ENCODE measurements around the gene SLC25A18.

SLC25A18 gene

DNA sequence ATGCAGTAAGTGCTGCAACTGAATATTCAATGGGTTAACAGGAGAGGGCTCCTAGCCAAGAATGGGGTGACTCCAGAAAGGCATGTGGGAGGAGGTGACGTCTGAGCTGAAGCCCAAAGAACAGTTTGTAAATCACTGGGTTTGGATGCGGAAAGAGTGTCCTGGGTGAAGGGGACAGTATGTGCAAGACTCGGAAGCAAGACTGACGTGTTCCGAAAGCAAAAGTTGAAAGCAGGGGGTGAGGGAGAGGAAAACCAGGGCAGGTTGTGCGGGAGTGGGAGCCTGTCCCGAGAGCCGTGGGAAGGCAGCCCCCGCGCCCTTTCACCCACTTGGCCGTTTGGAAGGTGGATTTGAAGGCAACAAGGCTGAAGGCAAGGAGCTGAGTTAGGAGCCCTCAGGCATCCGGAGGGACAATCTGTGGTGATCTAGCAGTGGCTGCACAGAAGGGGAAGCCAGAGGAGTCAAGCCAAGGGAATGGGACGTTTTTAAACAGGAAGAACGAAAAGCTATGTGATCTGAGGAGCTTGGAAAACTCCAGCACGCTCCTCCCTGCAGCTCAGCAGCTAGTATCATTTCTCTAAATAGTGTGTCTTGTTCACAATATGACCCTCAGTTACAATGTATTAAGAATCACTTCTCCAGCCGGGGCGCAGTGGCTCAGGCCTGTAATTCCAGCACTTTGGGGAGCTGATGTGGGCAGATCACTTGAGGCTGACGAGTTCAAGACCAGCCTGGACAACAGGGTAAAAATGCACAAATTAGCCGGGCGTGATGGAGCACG is 7.7 kb downstream of the SLC25A18 start:
- DNase-seq = no peak

DNA sequence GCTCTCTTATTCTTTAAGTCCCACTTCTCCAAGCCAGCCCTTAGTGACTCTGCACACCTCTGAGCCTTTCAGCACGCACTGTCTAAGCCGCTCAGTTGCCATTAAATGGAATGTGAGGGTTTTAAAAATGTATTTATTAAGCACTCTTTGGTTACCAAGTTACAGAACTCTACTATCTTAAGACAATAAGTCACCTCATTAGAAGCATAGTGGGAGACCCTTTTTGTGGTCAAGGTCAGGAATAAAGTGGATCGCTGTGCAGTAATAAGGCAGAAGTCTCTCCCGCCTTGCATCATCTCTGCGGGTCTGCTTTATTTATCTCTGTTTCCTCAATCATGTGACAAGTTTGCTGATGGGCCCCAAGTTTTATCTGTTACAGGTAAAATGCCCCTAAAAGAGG is 11.9 kb downstream of the SLC25A18 start:
- DNase-seq = no peak

- DNase-seq = no peak
Measured at GRCh38 chr22:17575681-17576080, 12.4 kb downstream of the SLC25A18 start.

DNA sequence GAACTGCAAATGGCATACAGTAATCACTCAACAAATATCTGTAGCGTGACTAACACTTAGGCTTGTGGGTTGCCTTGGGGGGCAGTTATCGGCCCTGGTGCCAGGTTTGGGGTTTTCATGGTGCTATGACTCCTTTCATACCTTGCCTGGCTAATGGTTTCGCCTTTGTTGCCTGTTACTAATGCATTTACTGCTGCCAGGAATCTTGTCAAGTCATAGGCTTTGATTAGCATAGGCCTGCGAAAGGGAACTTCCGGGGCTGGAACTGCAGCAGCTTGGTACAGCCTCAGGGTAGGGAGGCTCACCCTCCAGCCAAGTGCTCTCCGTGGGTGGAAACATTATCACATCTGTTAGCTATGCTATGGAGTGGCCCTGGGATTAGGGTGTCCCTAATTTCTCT is 13.2 kb downstream of the SLC25A18 start:
- no peak for DNase-seq

- DNase-seq = no peak
Measured at GRCh38 chr22:17578136-17578754, 14.9 kb downstream of the SLC25A18 start.

- DNase-seq = no peak
Measured at GRCh38 chr22:17579535-17579981, 16.3 kb downstream of the SLC25A18 start.

DNA sequence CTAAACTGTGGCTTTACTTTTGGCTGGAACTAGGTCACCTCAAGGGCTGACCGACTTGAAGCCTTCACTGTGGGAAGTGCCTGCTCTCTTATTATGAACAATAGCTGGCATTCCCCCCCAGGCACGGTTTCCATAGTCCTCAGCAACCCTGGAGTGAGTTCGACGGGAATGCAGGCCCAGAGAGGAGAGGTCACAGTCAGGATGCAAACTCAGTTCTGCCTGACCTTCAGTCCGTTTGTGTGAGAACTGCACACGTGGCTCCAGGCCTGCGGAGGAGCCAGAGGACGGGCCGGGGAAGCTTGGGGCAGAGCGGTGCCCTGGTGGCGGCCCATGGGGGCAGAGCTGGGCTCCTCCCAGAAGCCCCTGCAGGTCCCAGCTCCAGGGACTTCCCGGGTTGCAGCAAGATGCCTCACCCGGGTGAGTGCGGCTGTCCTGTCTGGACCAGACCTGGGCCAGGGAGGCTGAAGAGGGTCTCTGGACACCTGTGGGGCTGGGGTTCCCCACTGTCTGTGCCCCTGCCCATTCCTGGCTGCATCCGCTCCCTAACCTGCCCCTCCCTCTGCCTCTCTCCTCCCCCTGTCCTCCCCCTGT is 17.2 kb downstream of the SLC25A18 start:
- DNase-seq = no peak

DNA sequence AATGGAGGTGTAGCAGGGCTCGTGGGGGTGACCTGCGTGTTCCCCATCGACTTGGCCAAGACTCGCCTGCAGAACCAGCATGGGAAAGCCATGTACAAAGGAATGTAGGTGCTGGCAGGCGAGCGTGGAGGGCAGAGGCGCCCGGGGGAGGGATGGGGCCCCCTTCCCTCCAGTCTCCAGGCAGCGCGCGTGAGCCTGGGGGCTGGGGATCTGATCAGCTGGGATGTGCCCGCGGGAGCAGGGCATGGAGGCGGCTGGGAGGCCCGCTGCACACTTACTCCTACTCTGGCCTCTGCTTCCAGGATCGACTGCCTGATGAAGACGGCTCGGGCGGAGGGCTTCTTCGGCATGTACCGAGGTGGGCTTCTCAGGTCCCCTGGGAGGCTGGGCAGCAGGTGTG is 17.8 kb downstream of the SLC25A18 start:
- no peak for DNase-seq

DNA sequence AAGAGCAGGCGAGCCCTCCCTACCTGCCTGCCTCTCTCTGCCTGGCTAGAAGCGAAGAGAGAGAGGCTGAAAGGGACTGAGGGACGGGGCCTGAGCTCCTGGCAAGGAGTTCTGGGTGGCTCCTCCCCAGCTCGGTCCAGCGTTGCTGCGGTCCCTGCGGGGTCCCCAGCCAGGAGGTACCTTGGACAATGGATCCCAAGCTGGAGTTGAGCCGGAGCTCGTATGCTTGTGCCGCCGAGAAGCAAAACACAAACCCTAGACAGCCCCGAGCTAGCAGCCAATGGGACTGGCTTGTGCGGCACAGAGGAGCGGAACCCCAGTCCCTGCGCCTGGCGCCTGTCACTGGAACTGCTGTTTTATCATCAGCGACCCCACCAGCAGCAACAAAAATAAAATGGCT is 18.3 kb downstream of the SLC25A18 start:
- DNase-seq = no peak

DNA sequence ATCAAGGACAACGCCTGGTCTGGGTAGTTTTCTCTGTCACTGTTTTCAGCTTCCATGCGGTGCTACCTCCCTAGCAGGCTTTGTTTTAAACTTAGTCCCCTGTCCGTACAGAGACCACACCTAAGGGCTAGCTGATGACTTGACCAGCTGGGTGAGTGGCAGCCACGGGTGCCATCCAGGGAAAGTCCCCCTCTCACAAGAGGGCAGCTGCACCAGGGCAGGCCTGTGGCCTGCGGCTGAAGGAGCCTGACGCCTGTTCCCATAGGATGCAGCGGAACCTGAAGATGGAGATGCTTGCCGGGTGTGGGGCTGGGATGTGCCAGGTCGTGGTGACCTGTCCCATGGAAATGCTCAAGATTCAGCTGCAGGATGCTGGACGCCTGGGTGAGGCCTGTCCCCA is 19.9 kb downstream of the SLC25A18 start:
- DNase-seq = no peak

DNA sequence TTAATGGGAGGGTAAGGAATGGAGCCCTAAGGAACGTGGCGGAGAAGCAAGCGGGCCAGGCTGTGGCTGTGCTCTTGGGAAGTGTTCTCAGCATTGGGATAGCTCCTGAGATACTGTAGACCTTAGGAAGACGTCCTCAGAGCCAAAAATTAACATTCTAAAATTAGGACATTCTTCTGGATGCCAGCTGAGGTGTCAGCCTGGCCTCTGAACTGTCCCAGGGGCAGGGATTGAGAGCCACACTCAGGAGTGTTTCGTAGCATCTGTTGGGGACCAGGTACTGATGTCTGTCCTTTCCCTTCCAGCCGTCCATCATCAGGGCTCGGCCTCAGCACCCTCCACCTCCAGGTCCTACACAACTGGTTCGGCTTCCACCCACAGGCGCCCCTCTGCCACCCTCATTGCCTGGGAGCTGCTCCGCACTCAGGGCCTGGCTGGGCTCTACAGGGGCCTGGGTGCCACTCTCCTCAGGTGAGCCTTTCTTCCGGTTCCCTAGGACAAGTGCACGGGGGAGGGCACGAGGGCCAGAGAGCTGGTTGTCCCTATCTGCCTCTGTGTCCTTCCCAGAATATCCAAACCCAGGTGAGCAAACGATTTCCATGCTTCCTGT is 23.6 kb downstream of the SLC25A18 start:
- DNase-seq = no peak

GRCh38 chr22:17587629-17588028 is 24.3 kb downstream of the SLC25A18 start:
- no peak for DNase-seq

GRCh38 chr22:17588606-17589005 is 25.3 kb downstream of the SLC25A18 start:
- no peak for DNase-seq

- DNase-seq = no peak
Measured at GRCh38 chr22:17589810-17590375, 26.6 kb downstream of the SLC25A18 start.

DNA sequence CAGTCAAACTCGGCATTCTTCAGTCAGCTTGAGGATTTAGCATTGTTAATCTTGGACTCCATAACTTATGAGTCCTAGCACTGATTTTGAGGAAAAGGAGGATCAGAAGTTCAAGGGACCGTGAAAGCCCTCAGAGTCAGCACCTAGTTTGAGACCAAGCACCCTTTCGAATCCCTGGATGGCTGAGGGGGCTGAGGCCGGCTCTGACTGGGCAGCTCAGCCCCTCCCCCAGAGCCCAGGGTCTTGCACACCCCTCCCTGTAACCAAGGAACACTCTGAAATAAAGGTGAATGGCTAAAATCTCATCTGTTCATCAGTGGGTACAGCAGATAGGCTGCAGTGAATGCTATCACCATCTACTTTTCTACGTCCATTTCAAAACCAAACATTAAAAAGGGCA is 27.3 kb downstream of the SLC25A18 start:
- no peak for DNase-seq

DNA sequence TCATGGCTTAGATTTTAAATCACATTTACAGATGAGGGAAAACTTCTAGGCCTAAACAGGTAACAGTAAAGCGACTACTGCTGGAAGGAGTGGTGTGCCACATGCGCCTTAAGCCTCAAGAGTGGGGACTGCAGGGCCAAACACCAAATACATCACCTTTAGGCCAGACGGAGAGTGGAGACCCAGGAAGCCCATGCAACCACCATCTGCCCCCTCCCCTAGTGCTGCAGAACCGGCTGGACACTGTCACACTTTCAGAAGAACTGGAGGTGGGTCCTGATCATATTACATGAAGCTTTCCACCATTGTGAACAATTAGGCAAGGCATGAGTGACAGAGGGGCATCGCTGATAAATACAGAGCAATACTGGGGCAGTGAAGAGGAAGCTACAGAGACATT is 28.9 kb downstream of the SLC25A18 start:
- DNase-seq = no peak

DNA sequence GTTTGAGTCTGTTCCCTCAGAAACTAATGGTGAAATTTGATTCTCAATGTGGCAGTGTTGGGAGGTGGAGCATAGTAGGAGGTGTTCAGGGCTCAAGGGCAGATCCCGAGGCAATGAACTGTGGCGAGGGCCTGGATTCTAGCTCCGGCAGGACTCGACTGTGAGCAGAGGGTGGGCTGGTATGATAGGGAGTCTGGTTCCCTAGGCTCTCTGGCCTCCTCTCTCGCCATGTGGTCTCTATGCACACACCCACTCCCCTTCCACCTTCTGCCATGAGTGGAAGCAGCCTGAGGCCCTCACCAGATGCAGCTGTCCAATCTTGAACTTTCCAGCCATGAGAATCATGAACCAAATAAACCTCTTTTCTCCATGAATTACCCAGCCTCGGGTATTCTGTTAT is 32.9 kb downstream of the SLC25A18 start:
- no peak for DNase-seq

DNA sequence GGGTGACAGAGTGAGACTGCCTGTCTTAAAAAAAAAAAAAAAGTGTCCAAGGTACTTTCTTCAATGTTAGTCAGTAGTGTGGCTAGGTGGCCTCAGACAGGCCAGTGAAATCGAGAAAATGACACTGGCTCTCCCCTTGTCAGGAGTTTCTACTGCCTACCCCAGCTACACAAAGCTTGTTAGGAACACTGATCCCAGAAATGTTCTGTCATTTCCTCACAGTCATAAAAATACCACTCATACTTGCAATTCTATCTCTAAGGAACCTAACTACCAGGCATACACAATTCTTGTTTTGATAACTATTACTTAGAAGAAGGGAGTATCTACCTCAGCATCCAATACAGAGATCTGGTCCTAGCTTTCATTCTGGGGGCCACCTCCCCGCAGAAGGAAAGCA is 33.9 kb downstream of the SLC25A18 start:
- no peak for DNase-seq

GRCh38 chr22:17598318-17598717 is 35.0 kb downstream of the SLC25A18 start:
- no peak for DNase-seq

- DNase-seq = no peak
Measured at GRCh38 chr22:17601031-17601430, 37.7 kb downstream of the SLC25A18 start.

- DNase-seq = no peak
Measured at GRCh38 chr22:17603668-17604067, 40.4 kb downstream of the SLC25A18 start.

GRCh38 chr22:17606496-17606895 is 43.2 kb downstream of the SLC25A18 start:
- no peak for DNase-seq

- no peak for DNase-seq
Measured at GRCh38 chr22:17607891-17608521, 44.7 kb downstream of the SLC25A18 start.
